CD4-positive, alpha-beta T cell treated with Interleukin-12 subunit alpha and Interleukin-12 subunit beta, for 1 hour (primary cell): ENCODE measurements around the gene MMP15.
"Not testable (repeated sequence)": the region's sequence is repeated elsewhere in the genome, so short reads cannot be mapped to it uniquely, and the experiment has no call there.

Source experiments
- DNase-seq: peaks from one replicate; pipeline ENCODE4 v3.0.0-alpha.2; 2020

The MMP15 gene

DNA sequence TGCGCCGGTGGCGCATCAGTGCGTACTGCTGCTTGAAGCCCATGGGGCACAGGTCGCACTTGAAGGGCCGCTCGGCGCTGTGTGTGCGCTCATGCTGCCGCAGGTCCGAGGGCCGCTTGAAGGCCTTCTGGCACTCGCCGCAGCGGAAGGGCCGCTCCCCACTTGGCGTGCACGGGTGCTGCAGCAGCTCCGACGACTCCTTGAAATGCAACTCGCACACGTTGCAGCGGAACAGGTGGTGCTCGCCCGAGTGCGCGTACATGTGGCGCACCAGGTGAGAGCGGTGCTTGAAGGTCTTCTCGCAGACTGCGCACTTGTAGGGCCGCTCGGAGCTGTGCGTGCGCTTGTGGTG is 28.4 kb upstream of the MMP15 start:
- no peak for DNase-seq

DNA sequence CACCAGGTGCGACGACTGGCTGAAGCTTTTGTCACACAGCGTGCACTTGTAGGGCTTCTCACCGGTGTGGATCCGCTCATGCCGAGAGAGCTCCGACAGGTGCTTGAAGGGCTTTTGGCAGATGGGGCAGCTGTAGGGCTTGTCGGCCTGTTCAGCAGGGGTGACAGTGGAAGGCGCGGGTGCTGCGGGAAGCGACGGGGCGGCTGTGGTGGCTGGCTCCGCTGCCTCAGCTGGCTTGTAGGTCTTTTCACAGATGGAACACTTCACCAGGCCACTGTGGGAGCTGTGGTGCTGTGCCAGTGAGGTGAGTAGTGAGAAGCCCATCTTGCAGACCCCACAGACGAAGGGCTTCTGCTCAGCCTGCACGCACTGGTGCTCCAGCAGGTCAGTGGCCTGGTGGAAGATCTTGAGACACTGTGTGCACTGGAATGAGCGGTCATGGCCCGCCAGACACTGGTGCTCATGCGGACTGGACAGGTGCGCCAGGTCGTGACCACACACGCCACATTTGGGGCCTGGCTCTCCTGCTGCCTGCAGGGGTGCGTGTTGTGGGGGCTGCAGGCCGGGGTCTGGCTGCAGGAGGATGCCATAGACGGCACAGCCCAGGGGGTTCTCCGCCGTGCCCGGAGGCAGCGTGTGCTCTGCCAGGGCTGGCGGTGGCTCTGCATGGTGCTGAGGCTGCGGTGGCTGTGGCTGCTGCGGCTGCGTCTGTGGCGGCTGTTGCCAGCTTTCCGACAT is 27.9 kb upstream of the MMP15 start:
- DNase-seq, result no peak

DNA sequence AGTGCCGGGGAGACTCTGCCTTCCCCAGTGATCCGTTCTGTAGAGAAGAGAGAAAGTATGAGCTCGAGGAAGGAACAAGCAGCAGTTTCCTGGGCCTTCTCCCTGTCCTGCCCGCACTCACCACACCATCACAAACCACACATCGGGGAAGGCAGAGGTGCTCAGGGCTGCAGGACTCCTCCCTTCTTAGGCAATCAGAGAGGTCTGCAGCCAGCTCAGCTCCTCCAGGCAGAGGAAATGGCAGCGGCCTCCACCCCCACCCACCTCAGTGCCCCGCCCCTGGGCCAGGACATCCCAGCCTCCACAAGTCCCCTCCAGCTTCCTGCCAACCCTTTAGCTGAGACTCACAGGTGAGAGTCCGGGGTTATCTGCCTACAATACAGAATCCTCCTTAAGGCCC is 27.1 kb upstream of the MMP15 start:
- DNase-seq, result peak; percentile 71

DNA sequence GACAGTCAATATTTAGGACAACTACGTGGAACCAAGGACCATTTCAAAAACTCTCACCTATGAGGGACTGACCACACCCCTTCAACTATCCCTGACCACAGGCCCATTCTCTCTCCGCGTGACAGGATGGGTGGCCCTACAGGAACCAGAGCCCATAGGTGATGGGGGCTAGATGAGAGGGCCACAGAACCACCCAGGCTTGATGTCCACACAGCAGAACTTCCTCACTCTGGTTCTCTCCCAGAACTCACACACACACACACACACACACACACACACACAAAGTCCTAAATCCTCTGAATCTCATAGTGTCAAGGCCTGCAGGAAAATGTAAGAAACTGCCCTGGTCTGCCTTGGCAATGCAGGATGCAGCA is 26.6 kb upstream of the MMP15 start:
- peak; percentile 26 for DNase-seq

DNA sequence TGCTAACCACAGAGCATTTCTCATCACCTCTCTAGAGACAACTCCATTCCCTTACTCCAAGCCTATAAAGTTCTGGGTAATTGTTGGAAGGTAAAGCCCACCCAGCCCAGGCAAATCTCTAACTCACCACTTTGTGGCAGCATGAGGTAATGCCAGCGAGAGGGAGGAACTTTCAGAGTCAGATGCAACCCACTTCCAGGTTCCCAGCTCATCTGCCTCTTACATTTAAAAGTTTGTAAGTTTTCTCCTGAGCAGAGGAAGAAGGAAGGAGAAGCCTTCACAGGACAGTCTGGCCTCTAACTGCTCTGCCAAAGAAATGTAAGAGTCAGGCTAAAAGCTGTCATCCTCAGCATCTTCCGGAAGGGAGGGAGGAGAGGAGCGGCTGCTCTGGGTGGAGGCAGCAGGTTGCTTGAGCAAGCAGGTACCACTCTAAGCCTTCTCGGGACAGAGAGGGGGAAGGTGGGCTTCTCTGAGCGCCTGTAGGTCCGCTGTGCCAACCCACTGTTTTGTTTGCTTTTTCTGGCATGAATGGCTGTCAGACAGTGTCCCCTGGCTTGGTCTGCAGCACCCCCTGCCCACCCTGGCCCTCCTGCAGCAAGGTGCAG is 26.1 kb upstream of the MMP15 start:
- peak; percentile 45 for DNase-seq

DNA sequence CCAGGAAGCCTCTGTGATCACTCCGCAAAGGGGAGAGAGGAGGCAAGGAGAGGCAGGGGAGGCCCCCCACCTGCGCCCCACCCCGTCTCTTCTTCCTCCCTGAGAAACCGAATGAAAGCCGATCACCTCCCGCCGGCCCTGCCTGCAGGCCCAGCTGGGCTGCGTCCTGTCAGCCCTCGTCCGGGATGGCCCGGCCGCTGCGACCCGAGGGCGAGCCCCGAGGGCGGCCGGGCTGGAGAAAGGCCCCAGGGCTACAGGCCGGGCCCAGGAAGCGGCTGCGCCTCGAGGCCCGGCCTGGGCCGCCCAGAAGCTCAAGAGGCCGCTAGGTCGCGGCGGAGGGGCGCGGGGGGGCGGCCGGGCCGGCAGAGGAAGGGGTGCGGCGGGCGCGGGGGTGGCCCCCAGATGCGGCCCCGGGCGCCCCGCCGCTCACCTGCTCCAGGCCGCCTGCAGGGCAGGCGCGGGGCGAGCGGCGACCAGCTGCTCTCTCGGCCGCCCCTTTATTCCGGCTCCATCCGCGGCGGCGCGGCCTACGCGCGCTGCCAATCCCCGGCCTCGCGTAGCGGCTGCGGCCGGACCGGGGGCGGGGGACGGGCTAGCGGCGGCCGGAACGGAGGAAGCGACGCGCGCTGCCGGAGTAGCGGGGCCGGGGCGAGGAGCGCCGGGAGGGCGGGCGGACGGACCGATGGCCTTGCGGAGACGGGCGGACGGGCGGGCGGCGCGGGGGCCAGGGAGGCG is 25.4 kb upstream of the MMP15 start, which contains the start of gene ZNF319:
Gene ZNF319, minus strand, starts transcription at position 702 of the 735 bp plus-strand sequence. CDS start 2,407 bp downstream, outside the sequence.
- no peak for DNase-seq

DNA sequence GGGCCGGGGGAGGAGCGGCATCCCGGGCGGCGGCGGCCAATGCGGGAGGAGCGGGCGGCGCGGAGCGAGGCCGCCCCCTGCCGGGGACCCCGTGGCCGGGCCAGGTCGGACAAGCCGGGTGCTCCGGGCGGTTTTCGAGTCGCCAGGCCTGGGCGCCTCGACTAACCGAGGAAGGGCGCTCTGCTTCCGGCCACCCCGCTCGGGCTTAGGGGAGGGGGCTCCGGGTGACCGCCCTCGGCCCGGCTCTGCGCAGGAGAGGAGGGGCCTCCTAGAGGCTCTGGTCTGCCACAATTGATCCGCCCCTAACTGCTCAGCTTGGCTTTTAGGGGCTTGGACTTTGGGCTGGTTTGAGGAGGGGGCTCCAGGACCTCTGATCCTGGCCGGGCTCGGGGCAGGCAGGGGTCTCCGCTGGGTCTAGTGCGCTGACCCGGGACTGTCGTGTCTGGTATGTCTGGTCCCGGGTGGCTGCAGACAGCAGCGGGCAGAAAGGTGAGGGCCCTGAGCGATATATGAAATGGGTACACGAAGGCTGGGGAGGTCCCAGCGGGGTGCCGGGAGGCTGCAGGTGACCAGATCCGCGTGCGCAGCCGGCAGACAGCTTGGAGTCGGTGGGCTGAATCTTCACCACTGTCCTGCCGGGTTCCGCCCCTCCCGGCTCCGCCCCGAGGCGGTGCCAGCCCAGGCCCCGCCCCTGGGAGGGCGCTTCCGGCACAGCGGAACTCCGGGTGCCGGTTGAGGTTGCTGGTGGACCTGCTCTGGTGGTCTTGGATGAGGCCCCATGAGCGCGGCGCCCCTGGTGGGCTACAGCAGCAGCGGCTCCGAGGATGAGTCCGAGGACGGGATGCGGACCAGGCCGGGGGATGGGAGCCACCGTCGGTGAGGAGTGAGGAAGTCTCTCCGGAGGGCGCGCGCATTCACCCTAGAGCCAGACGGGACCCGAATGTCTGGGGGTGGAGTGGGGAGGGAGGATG is 24.6 kb upstream of the MMP15 start, which contains the start of gene USB1:
Gene USB1, plus strand, starts transcription at position 702 of the 971 bp plus-strand sequence. Its CDS starts 77 bp downstream, at position 779.
- peak; percentile 88 for DNase-seq

DNA sequence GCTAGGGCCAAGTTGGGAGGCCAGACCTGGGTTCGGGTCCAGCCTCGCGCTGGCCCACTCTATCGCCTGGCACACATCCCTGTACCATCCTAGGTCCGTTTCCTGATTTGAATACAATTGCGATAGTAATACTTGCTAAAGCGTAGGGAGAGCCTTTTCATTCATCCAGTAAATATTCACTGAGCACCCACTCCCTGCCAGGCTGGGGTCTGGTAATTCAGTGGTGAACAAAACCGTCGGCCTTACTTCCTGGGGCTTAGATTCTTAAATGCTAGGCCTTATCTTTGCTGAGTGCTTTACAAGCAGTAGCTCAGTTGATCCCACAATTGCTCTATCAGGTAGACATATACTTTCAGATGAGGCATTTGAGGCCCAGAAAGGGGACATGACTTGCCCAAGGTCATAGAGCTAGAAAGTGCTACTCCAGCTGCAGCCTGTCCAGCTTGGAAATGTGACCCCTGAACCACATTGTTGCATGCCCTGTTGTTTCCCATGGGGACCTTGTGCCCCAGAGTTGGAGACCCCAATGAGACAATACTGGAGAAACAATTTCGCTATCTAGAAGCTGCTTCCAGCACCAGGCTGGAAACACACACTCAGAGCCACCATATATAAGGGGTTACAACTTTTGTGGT is 23.7 kb upstream of the MMP15 start:
- no peak for DNase-seq

DNA sequence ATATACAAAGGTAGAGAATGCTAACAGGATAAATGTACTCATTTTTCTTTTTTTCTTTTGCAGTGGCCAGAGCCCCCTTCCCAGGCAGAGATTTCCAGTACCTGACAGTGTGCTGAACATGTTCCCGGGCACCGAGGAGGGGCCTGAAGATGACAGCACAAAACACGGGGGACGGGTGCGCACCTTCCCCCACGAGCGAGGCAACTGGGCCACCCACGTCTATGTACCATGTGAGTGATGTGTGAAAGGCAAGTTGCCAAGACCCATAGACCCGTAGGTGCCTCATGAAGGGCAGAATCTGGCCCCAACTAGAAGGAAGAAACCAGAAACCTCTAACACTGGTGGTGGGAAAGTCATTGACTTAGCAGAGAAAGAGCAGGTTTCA is 23.1 kb upstream of the MMP15 start:
- DNase-seq, result no peak

DNA sequence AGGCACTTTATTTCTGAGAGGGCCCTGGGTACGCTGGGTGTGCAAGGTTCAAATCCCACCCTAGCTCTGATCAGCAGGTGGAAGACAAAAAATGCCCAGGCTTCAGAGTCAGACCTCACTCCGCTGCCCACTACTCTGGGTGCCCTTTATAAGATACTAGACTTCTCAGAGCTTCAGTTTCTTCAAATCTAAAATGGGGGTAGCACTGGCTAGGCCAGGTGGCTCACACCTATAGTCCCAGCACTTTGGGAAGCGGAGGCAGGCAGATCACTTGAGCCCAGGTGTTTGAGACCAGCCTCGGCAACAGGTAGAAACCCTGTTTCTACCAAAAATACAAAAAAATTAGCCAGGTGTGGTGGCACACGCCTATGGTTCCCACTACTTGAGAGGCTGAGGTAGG is 22.6 kb upstream of the MMP15 start:
- DNase-seq, result no peak

DNA sequence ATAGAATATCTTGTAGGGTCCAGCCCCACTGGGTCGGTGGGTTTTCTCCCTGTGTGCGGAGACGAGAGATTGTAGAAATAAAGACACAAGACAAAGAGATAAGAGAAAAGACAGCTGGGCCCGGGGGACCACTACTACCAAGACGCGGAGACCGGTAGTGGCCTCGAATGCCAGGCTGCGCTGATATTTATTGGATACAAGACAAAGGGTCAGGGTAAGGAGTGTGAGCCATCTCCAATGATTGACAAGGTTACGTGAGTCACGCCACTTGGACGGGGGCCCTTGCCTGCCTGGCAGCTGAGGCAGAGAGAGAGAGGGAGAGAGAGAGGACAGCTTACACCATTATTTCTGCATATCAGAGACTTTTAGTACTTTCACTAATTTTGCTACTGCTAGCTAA is 20.8 kb upstream of the MMP15 start:
- not testable (repeated sequence) for DNase-seq

DNA sequence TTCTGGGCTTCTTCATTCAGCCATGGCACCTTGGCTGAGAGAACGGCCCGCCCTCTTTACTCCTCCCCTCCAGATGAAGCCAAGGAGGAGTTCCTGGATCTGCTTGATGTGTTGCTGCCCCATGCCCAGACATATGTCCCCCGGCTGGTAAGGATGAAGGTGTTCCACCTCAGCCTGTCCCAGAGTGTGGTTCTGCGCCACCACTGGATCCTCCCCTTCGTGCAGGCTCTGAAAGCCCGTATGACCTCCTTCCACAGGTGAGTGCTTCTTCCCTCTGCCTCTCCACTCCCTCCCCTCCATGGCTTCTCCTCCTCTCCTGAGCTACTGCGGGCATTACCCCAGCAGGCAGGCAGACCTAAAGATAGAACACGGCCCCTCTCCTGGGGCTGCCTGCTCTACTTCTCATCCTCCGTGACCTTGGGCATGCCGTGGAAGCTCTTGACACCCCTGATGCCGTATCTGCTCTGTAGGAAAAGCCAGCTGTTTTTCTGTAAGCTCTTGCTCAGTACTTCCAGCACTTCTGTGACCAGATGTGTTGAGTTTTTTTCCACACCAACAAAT is 15.6 kb upstream of the MMP15 start:
- no peak for DNase-seq

DNA sequence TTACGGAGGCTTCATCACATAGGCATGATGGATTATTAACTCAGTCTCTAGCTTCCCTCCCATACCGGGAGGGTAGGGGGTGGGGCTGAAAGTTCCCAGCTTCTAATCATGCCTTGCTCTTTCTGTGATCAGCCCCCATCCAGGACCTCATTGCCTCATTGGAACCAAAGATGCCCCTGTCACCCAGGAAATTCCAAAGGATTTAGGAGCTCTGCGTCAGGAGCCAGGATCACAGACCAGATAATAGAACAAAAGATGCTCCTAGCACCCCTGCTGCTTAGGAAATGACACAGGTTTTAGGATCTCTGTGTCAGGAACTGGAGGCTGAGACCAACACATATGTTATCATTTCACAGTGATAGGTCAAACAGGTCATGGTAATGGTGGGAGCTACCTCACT is 14.7 kb upstream of the MMP15 start:
- no peak for DNase-seq

DNA sequence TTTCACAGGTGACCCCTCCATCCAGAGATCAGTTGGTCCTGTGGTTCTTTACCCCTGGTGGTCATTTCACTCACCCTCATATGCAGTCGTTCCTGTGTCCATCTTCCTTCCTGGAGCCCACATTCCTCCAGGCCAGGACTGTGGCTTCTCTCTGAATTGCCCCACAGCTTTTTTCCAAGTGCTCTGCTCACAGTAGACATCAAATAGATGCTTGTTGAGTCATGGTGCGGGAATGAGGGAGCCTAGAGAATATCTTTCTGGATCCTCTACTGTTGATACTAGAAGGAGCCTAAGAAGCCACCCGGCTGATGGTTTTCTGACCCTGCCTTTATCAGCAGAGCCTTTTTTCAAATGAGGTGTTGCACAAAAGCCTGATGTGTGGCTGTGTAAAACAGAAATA is 13.9 kb upstream of the MMP15 start:
- no peak for DNase-seq

DNA sequence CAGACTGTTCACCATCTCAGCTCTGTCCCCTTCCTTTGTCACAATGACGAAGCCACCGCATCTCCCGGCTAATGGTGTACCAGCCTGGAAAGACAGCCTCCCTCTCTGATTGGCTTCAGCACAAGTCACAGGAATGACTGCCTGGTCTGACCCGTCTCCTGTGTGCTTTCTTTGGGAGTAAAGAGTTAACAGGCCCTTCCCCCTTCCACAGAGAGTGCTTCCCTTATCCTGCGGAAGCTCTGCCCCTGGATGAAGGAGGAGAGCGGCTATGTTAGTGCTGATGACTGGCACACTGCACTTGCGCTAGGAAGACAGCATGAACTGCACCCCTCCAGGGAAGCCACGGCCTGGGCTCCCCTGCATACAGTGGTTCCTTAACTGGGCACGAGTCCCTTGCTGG is 13.1 kb upstream of the MMP15 start:
- no peak for DNase-seq

DNA sequence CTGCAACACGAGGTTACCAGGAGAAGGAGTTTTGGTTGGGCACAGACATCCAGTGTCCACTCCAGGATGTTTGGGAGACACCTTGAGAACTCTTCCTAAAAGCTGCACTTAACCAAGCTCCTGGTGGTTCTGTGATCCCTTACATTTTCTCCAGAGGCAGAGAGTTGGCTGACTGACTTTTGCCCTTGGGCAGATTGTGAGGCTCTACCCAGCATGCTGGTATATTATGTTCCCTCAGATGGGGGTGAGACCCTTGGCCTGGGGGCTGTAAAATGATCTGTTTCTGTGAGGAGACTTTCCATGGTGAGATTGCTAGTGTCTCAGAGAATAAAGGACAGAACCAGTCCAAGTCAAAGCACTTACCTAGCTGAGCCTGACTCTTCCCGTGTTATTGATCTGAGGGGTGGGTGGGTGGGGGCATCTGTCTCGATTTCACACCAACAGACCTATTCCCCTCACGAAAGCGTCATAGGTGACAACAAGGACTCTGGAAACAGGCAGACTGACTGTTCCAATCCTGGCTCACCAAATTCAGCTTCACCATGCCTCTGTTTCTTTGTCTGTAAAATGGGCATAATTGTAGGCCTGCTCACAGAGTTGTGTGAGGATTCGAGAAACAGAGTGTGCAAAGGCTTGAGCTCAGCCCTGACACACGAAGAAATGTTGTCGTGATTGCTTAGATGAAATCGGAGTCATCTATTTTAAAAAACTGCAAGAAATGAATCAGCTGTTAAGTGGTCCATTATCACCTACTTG is 12.2 kb upstream of the MMP15 start:
- DNase-seq, result no peak

DNA sequence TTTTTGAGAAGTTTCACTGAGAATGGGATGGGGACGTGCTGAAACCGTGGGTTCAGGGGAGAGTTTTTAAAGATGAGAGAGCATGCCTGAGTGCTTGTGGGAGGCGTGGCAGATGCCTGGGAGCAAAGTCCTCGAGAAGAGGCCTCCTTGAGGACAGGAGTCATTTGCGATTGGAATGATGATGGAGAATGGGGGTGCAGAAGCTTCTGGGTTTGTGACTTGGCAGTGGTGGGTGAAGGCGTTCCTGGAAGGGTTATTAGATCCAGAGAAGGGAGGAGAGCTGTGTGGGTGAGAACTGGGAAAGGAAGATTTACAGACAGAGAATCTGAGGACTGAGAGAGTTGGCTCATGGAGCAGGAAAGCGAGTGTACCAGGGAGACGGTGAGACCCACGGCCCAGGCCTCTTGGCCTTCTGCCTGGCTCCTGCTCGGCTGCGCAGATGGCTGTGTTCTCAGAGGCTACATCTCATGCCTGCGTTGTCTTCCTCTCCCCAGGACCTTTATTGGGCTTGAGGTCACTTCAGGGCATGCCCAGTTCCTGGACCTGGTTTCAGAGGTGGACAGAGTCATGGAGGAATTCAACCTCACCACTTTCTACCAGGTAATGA is 8.6 kb upstream of the MMP15 start:
- DNase-seq, result no peak

DNA sequence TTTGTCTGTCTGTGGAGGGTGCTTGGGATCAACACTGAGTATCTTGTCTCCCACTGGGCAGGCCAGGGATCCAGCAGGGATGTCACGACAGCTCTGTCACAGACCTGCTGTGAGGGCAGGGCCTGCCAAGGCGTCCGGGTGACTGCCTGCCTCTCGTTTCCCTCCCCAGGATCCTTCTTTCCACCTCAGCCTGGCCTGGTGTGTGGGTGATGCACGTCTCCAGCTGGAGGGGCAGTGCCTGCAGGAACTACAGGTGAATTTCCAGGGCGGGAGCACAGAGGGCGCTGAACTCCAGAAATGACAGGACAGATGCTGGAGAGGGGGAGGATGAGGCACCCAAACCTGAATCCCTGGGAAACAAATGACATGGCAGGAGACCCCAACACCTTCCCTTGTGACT is 6.8 kb upstream of the MMP15 start:
- DNase-seq, result no peak

DNA sequence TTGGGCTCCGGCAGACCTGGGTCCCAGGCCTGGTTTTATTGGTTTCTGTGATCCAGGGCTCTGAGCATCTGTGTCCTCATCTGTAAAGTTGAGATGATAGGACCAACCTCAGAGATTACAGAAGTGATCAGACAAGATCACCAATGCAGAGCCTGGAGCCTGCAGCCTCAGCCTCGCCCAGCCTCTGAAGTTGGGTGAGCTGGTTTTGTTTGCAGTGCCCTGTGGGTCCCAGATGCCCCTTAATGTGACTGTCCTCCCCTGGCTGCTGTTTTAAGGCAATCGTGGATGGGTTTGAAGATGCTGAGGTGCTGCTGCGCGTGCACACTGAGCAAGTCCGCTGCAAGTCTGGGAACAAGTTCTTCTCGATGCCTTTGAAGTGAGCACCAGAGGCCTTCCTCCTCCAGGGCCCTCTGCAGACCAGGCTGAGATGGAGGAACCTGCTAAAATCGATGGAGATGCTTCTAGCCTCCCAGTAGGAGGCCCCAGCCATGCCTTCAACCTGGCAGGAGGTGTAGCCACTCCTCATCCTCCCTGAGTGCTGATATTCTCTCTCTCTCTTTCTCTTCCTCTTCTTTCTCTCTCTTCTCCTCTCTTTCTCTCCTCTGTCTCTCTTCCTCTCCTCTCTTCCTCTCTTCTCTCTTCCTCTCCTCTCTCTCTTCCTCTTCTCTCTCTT is 5.6 kb upstream of the MMP15 start:
- DNase-seq, result no peak
